CD4-positive, alpha-beta T cell treated with Interleukin-12 subunit alpha and Interleukin-12 subunit beta, for 1 hour (primary cell): ENCODE data around the gene AFF1.
"Not testable (repeated sequence)": the region's sequence is repeated elsewhere in the genome, so short reads cannot be mapped to it uniquely, and the experiment has no call there.

Experiments used
- DNase-seq: peaks from one replicate; pipeline ENCODE4 v3.0.0-alpha.2; 2020

AFF1 gene

DNA sequence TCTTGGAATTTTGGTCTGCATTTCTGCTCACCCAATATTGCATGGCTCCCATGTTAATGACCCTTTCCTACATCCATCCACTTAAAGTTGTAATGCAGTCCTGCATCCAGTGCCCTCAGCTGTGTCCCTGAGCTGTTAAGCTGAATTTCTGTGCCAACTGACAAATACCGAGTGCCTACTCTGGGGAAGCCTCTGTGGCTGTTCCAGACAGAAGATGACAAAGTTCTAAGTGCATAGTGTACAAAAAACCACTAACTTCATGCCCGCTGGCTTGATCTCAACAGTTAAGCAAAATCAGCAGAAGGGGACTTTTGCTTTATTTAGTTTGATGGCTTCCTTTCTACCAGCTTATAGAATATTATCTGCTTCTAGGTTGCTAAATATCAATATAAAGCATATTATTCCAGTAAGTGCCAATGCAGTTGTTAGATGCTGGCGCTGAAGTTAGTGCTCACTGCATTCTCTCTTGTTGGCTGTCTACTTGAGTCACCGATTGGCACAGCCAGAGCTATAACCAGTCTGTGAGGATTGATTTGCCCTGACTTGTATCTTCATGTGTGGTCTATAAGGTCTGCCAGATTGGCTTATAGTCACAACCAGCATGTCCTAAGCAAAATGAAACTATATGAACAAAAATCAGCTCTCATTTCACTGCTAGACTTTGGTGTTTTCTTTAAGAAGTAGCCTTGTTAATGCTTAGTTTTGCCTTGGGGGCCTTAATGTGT lies 186.7 kb downstream of the AFF1 start:
- no peak for DNase-seq

GRCh38 chr4:87122252-87122651 lies 187.4 kb downstream of the AFF1 start:
- DNase-seq = no peak

DNA sequence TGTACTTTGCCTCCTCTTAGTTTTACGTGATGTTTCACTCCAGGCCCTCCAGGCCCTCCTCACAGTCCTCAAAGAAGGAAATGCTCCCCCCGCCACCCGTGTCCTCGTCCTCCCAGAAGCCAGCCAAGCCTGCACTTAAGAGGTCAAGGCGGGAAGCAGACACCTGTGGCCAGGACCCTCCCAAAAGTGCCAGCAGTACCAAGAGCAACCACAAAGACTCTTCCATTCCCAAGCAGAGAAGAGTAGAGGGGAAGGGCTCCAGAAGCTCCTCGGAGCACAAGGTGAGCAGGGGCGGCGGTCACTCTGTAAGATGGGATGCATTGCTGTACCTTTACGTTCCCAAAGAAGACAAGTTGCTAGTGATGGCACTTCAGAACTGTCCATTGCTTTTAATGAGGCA lies 191.2 kb downstream of the AFF1 start:
- DNase-seq = no peak

- DNase-seq = no peak
These were observed 193.3 kb downstream of the AFF1 start for GRCh38 chr4:87128006-87128705.

- DNase-seq = no peak
These were observed 194.9 kb downstream of the AFF1 start for GRCh38 chr4:87129681-87130080.

DNA sequence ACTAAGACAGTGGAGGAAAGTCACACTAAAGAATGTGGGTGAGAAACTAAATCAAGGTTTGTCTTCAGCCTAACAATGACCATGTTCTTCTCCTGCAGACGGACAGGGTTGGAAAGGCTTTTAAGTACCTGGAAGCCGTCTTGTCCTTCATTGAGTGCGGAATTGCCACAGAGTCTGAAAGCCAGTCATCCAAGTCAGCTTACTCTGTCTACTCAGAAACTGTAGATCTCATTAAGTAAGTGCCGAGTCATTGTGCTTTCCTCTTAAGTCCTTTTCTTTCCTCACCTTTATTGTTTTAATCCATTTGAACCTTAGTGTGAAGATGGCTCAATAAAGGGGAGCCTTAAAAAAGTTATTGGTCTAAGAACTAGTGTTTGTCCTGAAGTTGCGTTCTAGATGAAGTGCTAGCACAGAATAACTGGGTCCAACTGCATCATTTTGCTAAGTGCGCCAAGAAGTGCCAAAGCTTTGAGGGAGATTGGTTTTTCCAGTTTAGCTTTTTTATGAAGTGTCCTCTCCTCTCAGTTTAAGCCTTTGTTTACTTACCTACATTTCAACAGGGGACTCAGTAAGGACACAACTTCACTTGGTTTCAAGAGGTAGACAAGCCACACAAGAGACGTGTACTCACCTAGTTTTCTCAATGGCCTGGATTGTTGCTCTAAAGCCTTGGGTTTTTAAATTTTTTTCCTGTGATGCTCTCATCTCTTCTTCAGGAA lies 196.3 kb downstream of the AFF1 start:
- no peak for DNase-seq

- DNase-seq = no peak
These were observed 197.2 kb downstream of the AFF1 start for GRCh38 chr4:87132035-87132434.

DNA sequence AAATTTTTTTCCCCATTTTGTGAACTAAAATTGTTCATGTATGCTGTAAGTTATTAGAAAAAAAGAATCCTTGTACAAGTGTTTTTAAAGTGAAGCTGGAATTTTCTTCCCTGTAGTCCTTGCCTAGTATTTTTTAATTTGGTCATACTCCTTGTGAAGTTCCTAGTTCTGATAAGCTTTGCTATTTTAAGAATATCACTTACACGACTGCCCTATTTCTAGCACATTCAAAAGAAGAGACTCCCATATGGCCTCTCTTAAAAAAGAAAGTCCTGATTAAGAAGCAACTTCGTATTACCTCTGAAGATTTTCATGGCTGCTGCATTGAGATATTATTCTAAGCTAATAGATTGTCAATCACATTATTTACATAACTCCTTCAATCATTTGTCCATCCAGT lies 198.4 kb downstream of the AFF1 start:
- DNase-seq = no peak

- no peak for DNase-seq
These were observed 199.3 kb downstream of the AFF1 start for GRCh38 chr4:87134122-87134521.

DNA sequence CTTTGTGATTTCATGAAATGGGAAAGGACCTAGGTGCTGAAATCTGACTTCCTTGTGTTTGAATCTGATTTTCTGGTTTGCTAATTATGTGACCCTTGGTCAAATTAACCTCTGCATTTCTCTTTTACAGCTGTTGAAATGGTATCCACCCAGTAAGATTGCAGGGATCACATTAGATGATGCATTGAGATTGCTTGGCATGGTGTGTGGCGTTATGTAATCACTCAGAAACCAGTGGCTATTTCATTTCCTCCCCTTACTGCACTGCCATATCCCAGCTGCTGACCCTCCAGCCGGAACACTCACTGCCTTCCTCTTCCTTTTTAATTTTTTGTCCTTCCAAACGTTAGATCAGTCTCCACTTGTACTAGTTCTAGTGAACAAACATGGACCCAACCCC lies 206.6 kb downstream of the AFF1 start:
- DNase-seq = no peak

GRCh38 chr4:87144356-87144755 lies 209.5 kb downstream of the AFF1 start:
- no peak for DNase-seq

- not testable (repeated sequence) for DNase-seq
These were observed 211.1 kb downstream of the AFF1 start for GRCh38 chr4:87145934-87146333.

GRCh38 chr4:87147116-87147515 lies 212.3 kb downstream of the AFF1 start:
- DNase-seq = no peak

DNA sequence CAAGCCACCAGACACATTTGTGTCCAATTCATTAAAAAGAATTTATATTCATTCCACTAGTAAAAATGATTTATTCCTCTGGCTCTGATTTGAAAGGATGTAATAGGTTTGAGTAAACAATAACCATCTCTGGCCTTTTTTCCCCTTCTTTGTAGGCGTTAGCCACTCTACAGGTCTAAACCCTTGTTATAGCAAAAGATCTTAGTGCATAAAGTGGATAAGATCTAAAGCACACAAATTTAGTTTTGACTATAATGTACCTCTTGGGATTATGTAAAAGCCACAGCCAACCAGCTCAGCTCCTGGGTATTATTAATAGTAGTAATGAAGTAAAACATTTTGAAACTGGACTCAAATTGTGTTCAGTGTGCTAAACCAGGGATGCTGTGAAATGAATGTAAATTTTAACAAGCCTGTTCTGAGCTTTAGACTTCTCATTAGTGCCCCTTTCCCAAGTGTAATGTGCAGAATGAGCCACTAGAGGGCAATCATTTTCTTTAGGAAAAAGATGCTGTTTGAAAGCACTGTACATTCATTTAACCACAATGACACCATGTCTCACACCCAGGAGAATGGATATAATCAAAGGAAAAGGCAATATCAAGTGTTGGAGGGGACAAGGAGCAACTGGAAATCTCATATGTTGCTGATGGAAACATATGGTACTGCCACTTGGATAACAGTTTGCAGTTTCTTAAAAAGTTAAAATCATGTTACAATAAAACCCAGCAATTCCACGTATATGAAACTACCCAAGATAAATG lies 215.9 kb downstream of the AFF1 start:
- DNase-seq = peak; percentile 75

- no peak for DNase-seq
These were observed 216.9 kb downstream of the AFF1 start for GRCh38 chr4:87151730-87152129.

- DNase-seq = no peak
These were observed 217.7 kb downstream of the AFF1 start for GRCh38 chr4:87152310-87153041.

DNA sequence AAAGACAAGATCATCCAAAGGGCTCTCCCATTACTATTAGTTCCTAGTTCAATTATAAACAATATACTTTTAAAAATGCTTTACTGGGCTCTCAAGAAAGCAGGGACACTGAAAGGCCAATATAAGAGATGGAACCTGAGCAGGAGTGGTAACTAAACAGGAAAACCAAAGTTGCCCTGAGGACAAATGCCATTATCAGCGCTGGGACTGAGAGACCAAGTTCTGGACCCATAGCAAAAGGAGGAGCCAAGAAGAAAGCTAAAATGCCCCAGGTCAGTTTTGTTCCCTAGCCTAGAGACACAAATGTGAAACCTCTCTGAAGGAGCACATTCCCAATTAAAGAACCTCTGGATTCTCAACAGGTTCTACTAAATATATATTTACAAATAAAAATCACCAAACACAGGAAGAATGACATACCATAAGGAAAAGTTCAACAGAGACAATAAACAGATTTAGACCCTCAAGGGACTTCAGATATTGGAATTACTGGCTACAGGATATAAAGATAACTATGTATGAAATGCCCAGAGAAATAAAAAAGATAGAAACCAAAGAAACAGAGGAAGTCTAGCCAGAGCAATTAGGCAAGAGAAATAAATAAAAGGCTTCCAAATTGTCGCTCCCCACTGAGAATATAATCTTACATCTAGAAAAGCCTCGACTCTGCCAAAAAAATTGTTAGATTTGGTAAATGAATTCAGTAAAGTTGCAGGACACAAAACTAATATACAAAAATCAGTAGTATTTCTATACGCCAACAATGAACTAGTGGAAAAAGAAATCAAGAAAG lies 218.5 kb downstream of the AFF1 start:
- no peak for DNase-seq

DNA sequence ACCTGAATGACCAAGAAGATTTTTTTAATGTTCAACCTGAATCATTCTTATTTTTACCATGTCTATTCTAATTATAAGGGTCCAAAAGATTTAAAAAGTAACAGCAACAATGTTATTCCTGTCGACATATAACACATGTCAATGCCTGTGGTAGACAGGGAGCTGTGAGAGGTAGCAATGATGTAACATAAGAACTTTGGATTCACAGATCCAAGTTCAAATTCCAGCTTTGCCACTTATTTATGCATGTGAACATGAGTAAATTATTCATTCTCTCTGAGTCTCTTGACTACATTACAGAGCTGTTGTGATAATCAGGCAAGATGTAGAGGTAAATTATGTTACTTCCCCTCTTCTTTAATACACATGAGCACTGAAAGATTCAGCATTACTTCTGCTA lies 231.1 kb downstream of the AFF1 start:
- no peak for DNase-seq

- no peak for DNase-seq
These were observed 231.6 kb downstream of the AFF1 start for GRCh38 chr4:87166296-87166854.

- no peak for DNase-seq
These were observed 237.1 kb downstream of the AFF1 start for GRCh38 chr4:87171944-87172343.

DNA sequence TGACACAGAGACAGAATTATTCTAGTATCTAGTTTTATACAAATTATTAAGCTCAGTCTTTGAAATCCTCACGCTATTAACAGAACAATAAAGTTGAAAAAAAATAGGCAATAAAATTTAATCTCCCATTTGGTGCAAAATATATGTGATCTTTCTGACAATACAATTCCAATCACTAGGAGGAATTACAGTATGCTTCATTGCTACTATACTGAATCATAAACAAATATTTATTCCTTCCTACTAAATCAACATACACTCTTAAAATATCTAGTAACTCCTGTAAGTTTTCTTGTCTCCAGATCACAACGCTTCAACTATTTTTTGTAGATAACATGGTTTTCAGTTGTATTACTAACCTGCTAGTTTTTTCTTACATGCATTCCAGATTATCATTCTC lies 239.9 kb downstream of the AFF1 start:
- no peak for DNase-seq
